NB4 (cell line): ENCODE results near the gene SLC37A3.

Experiments
- POLR2A ChIP-seq: IDR thresholded peaks from 2 replicates; pipeline ENCODE4 v1.6.1; 2011; ENCODE audit warnings: mild to moderate bottlenecking; ENCODE audit not compliant: insufficient read length; ENCODE audit errors: extremely low read depth
- TF ChIP-seq, protein P1 (sequence below): IDR thresholded peaks from one replicate; pipeline ENCODE4 v1.5.1; 2012; ENCODE audit warnings: low read depth, low read length

DNA sequence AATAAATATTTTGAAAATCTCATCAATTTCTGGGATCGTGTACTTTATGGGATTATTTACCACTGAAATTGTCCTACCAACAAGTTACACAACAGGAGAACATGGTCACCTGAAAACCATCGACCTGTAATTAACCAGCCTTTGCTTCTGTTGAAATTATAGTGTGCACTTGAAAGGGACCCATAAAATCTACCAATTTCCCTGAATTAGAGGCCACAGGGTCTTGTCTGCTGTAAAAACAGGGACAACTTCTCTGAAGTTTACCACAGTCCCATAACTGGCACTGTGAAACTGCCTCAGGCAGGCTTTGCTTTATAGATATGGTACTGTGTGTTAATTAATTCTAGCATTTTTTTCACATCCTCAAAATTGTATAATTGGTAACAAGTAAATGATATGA lies 43.2 kb upstream of the SLC37A3 start:
- TF ChIP-seq, protein P1, sequence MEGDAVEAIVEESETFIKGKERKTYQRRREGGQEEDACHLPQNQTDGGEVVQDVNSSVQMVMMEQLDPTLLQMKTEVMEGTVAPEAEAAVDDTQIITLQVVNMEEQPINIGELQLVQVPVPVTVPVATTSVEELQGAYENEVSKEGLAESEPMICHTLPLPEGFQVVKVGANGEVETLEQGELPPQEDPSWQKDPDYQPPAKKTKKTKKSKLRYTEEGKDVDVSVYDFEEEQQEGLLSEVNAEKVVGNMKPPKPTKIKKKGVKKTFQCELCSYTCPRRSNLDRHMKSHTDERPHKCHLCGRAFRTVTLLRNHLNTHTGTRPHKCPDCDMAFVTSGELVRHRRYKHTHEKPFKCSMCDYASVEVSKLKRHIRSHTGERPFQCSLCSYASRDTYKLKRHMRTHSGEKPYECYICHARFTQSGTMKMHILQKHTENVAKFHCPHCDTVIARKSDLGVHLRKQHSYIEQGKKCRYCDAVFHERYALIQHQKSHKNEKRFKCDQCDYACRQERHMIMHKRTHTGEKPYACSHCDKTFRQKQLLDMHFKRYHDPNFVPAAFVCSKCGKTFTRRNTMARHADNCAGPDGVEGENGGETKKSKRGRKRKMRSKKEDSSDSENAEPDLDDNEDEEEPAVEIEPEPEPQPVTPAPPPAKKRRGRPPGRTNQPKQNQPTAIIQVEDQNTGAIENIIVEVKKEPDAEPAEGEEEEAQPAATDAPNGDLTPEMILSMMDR, result no peak
- no peak for TF ChIP-seq POLR2A
